GM12865 (cell line): ENCODE results near the gene IL10.
A peak's percentile ranks its signal among the peaks of the same experiment; 100 is the strongest.

Experiments used
- DNase-seq: peaks from one replicate; pipeline ENCODE4 v3.0.0; 2010; ENCODE audit warnings: low read depth
- H3K4me3 ChIP-seq: 2 replicates; pipeline ENCODE4 v1.5.1; 2011; ENCODE audit warnings: mild to moderate bottlenecking, low read depth, low read length, control low read depth
- TF ChIP-seq, protein P1 (sequence below): IDR thresholded peaks from 2 replicates; pipeline ENCODE4 v1.5.1; 2011; ENCODE audit warnings: low read length, control low read depth, low read depth, inconsistent platforms; ENCODE audit not compliant: insufficient read depth; ENCODE audit errors: missing control alignments

IL10 gene

DNA sequence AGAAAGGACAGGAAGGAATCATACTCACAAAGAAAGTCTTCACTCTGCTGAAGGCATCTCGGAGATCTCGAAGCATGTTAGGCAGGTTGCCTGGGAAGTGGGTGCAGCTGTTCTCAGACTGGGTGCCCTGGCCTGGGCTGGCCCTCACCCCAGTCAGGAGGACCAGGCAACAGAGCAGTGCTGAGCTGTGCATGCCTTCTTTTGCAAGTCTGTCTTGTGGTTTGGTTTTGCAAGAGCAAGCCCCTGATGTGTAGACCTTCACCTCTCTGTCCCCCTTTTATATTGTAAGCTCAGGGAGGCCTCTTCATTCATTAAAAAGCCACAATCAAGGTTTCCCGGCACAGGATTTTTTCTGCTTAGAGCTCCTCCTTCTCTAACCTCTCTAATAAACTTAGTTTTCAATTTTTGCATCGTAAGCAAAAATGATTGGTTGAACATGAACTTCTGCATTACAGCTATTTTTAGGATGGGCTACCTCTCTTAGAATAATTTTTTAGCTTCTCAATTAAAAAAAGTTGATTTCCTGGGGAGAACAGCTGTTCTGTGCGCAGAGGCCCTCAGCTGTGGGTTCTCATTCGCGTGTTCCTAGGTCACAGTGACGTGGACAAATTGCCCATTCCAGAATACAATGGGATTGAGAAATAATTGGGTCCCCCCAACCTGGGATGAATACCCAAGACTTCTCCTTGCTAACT is at the start of gene IL10:
TSS of gene IL10 (minus strand) at position 252 of the 695 bp plus-strand sequence. CDS start at position 193, 59 bp downstream.
- TF ChIP-seq, protein P1, sequence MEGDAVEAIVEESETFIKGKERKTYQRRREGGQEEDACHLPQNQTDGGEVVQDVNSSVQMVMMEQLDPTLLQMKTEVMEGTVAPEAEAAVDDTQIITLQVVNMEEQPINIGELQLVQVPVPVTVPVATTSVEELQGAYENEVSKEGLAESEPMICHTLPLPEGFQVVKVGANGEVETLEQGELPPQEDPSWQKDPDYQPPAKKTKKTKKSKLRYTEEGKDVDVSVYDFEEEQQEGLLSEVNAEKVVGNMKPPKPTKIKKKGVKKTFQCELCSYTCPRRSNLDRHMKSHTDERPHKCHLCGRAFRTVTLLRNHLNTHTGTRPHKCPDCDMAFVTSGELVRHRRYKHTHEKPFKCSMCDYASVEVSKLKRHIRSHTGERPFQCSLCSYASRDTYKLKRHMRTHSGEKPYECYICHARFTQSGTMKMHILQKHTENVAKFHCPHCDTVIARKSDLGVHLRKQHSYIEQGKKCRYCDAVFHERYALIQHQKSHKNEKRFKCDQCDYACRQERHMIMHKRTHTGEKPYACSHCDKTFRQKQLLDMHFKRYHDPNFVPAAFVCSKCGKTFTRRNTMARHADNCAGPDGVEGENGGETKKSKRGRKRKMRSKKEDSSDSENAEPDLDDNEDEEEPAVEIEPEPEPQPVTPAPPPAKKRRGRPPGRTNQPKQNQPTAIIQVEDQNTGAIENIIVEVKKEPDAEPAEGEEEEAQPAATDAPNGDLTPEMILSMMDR, result no peak
- DNase-seq, result peak; percentile 60
- H3K4me3 ChIP-seq, result peak within 1 kb of the TSS; percentile 61

DNA sequence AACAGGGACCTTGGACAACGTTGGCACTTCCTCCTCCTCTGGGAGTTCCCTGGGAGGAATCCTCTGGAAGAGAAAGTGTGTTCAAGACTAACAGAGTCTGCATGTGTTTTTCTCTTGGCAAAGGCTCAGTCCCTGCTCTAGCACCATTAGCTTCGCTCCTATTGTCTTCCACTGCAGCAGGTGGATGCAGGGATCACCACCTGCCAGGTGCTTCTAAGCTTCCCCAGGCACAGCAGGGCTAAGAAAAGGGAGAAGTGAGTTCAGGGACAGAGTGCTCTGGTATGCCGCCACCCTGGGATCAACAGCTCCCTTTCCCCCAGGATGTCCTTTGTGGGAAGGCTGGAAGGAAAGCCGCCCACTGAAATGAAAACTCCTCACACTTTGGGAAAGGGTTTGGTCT is 49.2 kb upstream of the IL10 start:
- no peak for DNase-seq
- TF ChIP-seq, protein P1, result no peak
- no peak overlapping the region for H3K4me3 ChIP-seq

DNA sequence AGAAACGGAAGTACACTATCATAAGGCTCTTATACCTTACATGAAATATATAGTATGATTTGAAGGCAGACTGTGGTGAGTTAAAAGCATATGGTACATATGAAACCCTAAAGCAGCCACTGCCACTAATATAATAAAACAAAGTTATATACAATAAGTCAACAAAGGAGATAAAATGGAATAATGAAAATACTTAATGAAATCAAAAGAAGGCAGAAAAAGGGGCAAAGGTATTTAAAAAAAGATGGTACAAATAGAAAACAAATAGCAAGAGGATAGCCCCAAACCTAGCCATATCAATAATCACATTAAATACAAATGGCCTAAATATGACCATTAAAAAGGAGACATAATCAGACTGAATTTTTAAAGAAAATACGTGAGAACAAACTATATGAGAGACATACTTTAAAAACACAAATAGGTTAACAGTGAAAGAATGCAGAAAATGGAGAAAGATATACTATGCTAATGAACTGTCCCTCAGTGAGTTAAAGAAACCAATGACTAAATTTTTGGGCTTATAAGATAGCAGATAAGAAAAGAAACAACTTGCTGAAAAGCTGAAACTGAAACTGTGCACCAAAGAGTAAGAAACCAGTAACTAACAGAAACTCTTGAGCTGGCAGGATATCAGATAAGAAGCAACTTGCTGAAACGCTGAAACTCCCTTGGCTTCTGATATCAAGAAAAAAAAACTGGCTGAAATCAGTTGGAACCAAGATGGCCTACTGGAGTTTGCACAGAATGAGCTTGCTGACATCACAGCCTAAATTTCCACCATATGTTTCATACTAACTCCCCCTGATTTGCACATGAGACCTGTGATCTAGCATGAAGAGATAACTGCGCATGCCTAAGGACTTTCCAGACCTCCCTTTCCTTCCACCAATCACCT is 44.3 kb upstream of the IL10 start:
- no peak overlapping the region; the same call in 1 of the 2 replicates for H3K4me3 ChIP-seq
- peak; percentile 89 for DNase-seq
- TF ChIP-seq, protein P1, result no peak

DNA sequence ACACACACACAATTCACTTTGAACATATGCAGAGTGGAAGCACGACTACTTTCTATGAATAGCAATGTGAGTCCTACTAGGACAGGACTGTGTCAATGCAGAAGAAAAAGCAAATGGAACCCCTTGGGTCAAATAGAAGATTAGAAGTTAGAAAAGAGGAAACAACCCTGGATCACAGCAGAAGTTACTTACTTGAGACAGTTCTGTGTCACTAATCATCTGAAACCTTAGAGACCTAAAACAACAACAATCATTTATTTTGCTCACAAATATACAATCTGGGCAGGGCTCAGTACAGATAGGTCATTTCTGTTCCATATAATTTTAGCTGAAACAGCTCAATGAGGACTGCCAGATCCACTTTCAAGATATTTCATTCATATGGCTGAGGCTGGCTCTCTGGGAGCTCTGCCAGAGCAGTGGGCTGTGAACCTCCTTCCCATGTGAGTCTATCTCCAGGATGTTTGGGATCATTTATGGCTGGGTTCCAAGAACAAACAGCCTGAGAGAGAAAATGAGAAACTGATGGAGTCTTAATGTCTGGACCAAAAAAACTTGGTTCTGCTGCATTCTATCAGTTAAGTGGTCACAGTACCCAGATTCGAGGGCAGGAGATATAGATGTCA is 42.5 kb upstream of the IL10 start:
- H3K4me3 ChIP-seq, result no peak overlapping the region
- TF ChIP-seq, protein P1, result no peak
- peak; percentile 27 for DNase-seq

DNA sequence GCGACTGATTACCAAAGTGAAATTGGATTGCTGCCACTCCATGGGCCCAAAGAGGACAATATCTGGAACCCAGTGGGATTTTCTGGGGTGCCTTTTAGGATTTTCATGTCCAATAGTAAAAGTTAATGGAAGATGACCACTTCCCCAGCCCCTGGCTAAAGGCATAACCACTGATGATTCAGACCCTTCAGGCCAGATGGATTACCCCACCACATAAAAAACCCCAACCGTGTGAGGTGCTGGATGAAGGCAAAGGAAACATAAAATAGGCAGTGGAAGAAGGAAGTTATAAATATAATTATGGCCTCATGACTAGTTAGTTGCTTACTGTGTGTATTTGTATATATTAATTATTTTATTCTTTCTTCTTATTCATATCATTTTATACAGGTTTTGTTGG is 40.2 kb upstream of the IL10 start:
- TF ChIP-seq, protein P1, result no peak
- no peak for DNase-seq
- no peak overlapping the region for H3K4me3 ChIP-seq

DNA sequence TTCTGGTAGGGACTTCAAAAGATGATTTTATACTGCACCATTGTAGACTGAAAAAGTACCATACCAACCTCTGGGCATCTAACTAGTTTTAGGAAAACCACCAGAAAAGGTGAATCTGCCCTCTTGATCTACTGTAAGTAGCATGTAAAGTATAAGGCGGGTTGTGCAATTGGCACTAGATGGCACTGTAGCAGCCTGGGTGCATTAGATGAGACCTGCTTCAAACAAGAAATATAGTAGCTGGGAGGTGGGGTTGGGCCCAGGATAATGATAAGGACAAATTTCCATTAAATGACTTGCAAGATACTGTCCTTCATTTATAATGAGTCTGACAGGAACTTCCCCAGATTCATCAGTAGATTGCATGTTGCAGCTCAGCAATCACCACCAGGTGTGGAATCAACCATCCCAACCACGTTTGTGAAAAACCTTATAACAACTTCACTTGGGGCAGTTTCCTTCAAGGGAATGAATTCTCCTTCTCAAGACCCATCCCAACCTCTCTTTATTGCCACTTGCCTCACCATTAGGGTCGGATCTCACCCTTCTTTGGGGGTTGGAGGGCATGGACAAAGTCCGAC is 37.3 kb upstream of the IL10 start:
- TF ChIP-seq, protein P1, result peak; percentile 42
- peak; percentile 61 for DNase-seq
- no peak overlapping the region for H3K4me3 ChIP-seq
